Measurements from ENCODE around the gene UGT1A1.

DNA sequence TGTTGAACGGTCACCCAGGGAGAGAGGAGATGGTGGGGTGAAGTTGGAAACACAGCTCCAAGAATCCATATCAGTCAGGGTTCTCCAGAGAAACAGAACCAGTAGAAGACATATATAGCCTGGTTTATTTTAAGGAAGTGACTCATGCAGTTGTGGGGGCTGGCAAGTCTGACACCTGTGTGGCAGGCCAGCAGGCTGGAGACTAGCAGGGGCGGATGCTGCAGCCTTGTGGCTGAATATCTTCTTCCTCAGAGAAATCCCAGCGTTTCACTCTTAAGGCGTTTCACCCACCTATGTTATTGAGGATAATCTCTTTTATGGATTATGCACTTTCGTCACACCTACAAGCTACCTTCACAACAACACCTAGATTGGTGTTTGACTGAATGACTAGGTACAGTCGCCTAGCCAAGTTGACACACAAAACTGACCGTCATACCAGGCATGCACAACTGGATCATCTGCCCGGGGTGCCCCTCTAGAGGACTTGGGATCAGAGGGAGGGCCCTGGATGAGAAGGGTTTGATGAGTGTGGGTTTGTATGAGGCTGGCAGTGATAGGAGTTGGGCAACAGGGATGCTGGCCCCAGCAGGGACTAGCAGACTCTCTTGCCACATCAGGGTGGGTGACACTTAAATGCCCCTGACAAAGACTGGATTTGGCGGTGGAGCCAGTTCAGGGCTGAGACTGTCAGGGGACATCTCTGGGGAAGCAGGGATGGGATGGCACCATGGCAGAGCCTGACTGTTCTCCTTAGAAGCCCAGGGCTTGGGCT, 41.5 kb downstream of the UGT1A1 start:
- no peak for TF ChIP-seq GATA3 (IDR thresholded peaks at IDR 0.05; ENCODE audit: low read depth, low read length)
- no peak for TF ChIP-seq GATA2 (IDR thresholded peaks at IDR 0.05; ENCODE audit: low read depth, low read length)
